ENCODE data around the gene CMIP.

GRCh38 chr16:81633147-81633619 lies 188.6 kb downstream of the CMIP start:
- TF ChIP-seq FOXK2 (IDR thresholded peaks at IDR 0.05) = no peak
- TF ChIP-seq CREB1 (IDR thresholded peaks at IDR 0.05; ENCODE audit: low read depth) = no peak
- TF ChIP-seq, protein P1, sequence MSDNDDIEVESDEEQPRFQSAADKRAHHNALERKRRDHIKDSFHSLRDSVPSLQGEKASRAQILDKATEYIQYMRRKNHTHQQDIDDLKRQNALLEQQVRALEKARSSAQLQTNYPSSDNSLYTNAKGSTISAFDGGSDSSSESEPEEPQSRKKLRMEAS (IDR thresholded peaks at IDR 0.05; ENCODE audit: low read depth, low read length) = no peak
- TF ChIP-seq SMC3 (IDR thresholded peaks at IDR 0.05; ENCODE audit: borderline replicate concordance, low read length) = no peak
- TF ChIP-seq POLR2A (IDR thresholded peaks at IDR 0.05; ENCODE audit: low read depth, low read length) = no peak
- no peak for TF ChIP-seq JUNB (IDR thresholded peaks at IDR 0.05)
- TF ChIP-seq, protein P2, sequence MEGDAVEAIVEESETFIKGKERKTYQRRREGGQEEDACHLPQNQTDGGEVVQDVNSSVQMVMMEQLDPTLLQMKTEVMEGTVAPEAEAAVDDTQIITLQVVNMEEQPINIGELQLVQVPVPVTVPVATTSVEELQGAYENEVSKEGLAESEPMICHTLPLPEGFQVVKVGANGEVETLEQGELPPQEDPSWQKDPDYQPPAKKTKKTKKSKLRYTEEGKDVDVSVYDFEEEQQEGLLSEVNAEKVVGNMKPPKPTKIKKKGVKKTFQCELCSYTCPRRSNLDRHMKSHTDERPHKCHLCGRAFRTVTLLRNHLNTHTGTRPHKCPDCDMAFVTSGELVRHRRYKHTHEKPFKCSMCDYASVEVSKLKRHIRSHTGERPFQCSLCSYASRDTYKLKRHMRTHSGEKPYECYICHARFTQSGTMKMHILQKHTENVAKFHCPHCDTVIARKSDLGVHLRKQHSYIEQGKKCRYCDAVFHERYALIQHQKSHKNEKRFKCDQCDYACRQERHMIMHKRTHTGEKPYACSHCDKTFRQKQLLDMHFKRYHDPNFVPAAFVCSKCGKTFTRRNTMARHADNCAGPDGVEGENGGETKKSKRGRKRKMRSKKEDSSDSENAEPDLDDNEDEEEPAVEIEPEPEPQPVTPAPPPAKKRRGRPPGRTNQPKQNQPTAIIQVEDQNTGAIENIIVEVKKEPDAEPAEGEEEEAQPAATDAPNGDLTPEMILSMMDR (IDR thresholded peaks at IDR 0.05 in 2 of 3, conservative IDR thresholded peaks at IDR 0.05 in 1 of 3; ENCODE audit: control insufficient read depth in 2 of 3, extremely low read depth in 1 of 3, insufficient read depth in 1 of 3, low read depth in 3 of 3, low read length in 3 of 3) = peak in 2 of 3 experiments; percentile 4 to 20; a peak in 1 of 6 replicates
- TF ChIP-seq, protein P3, sequence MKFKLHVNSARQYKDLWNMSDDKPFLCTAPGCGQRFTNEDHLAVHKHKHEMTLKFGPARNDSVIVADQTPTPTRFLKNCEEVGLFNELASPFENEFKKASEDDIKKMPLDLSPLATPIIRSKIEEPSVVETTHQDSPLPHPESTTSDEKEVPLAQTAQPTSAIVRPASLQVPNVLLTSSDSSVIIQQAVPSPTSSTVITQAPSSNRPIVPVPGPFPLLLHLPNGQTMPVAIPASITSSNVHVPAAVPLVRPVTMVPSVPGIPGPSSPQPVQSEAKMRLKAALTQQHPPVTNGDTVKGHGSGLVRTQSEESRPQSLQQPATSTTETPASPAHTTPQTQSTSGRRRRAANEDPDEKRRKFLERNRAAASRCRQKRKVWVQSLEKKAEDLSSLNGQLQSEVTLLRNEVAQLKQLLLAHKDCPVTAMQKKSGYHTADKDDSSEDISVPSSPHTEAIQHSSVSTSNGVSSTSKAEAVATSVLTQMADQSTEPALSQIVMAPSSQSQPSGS (IDR thresholded peaks at IDR 0.05; ENCODE audit: low read length) = no peak
- TF ChIP-seq, protein P4, sequence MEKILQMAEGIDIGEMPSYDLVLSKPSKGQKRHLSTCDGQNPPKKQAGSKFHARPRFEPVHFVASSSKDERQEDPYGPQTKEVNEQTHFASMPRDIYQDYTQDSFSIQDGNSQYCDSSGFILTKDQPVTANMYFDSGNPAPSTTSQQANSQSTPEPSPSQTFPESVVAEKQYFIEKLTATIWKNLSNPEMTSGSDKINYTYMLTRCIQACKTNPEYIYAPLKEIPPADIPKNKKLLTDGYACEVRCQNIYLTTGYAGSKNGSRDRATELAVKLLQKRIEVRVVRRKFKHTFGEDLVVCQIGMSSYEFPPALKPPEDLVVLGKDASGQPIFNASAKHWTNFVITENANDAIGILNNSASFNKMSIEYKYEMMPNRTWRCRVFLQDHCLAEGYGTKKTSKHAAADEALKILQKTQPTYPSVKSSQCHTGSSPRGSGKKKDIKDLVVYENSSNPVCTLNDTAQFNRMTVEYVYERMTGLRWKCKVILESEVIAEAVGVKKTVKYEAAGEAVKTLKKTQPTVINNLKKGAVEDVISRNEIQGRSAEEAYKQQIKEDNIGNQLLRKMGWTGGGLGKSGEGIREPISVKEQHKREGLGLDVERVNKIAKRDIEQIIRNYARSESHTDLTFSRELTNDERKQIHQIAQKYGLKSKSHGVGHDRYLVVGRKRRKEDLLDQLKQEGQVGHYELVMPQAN (conservative IDR thresholded peaks at IDR 0.05) = no peak
- TF ChIP-seq RFX5 (IDR thresholded peaks at IDR 0.05; ENCODE audit: low read depth, low read length) = no peak
- no peak for TF ChIP-seq HDAC2 (IDR thresholded peaks at IDR 0.05)
- no peak for TF ChIP-seq SIN3A (IDR thresholded peaks at IDR 0.05; ENCODE audit: low read depth, low read length)

All from GM12878 (cell line).